HepG2 (cell line): ENCODE measurements around the gene CFH. TPM values are rescaled to one million over a fixed set of nuclear protein-coding genes. Genes with fewer than 3 reads are reported as not detected.

Experiments used
- ATAC-seq: fragments of 200-7000 bp; cut with Tn5 transposase; 3 replicates; pipeline ENCODE4 v1.9.1; 2020; ENCODE audit warnings: mild to moderate bottlenecking, moderate library complexity
- BruUV-seq: library from RNA; stranded (reverse); fragments of 400-500 nt; replicated peaks from 2 replicates; lab custom pipeline; 2021; lab: Mats Ljungman, UMichigan
- CTCF ChIA-PET: fragments of 300-600 bp; formaldehyde crosslinking; extraction: SDS; loops from one replicate; lab custom pipeline; 2021; ENCODE audit warnings: low total read pairs, inconsistent platforms, low intra/inter-chr PET ratio; lab: Yijun Ruan, JAX
- POLR2A ChIA-PET: fragments of 350-600 bp; sonication (Branson Sonifier 250); formaldehyde crosslinking; loops from one replicate; lab custom pipeline; 2020; ENCODE audit warnings: antibody characterized with exemption, inconsistent platforms; lab: Yijun Ruan, JAX
- DNase-seq: peaks from one replicate; pipeline ENCODE4 v3.0.0-alpha.2; 2015; ENCODE audit warnings: low spot score
- FAIRE-seq: peaks from 3 replicates; lab custom pipeline; 2011; peaks lifted over from hg19 to GRCh38; lab: Jason Lieb, UNC
- H2AFZ ChIP-seq: one replicate; pipeline ENCODE4 v1.6.1; 2011; ENCODE audit warnings: low read length, inconsistent platforms
- H3K27ac ChIP-seq: fragments of 300-600 bp; 3 replicates; pipeline ENCODE4 v1.8.0; 2011; ENCODE audit warnings: mixed run types, mild to moderate bottlenecking, mixed read lengths, low read length, inconsistent platforms; ENCODE audit not compliant: insufficient read depth; ENCODE audit errors: extremely low read length
- H3K27me3 ChIP-seq, 2 experiments: fragments of 200-600 bp in 1 of 2; 2 replicates in 1 of 2; 3 replicates in 1 of 2; pipeline versions ENCODE4 v1.6.0 to v1.8.0; 2011; ENCODE audit warnings: low read length in 2 of 2, mild to moderate bottlenecking in 2 of 2, moderate library complexity in 2 of 2, inconsistent platforms in 1 of 2; ENCODE audit not compliant: insufficient read depth in 2 of 2, control insufficient read depth in 1 of 2
- H3K36me3 ChIP-seq, 2 experiments: fragments of 200-600 bp in 1 of 2; replicated peaks in 1 of 2; 2 replicates in 1 of 2; 3 replicates in 1 of 2; pipeline versions ENCODE4 v1.5.1 to v1.8.0; 2011; ENCODE audit warnings: low read length in 2 of 2, inconsistent platforms in 1 of 2; ENCODE audit not compliant: insufficient read depth in 2 of 2, control insufficient read depth in 1 of 2
- H3K4me1 ChIP-seq: 2 replicates; pipeline ENCODE4 v1.5.1; 2012; ENCODE audit warnings: low read length, inconsistent platforms; ENCODE audit not compliant: insufficient read depth
- H3K4me2 ChIP-seq: 2 replicates; pipeline ENCODE4 v1.6.0; 2011; ENCODE audit warnings: low read depth, low read length, inconsistent platforms
- H3K4me3 ChIP-seq, 3 experiments: fragments of 200-600 bp in 1 of 3; sonication (generic), shearing (Covaris generic) in 1 of 3; replicated peaks in 1 of 3; 2 replicates each; pipeline ENCODE4 v1.5.1; 2011 to 2016; ENCODE audit warnings: low read length in 3 of 3, inconsistent platforms in 2 of 3, low read depth in 2 of 3, mild to moderate bottlenecking in 2 of 3, control low read depth in 1 of 3, mixed read lengths in 1 of 3; ENCODE audit not compliant: insufficient read depth in 1 of 3
- H3K79me2 ChIP-seq: one replicate; pipeline ENCODE4 v1.6.1; 2011; ENCODE audit warnings: low read length, inconsistent platforms; ENCODE audit not compliant: insufficient read depth
- H3K9ac ChIP-seq: 2 replicates; pipeline ENCODE4 v1.6.0; 2011; ENCODE audit warnings: mild to moderate bottlenecking, low read depth, low read length, inconsistent platforms; ENCODE audit not compliant: insufficient read depth
- H3K9me3 ChIP-seq: 2 replicates; pipeline ENCODE4 v1.5.1; 2012; ENCODE audit warnings: mild to moderate bottlenecking, low read length
- H4K20me1 ChIP-seq: 2 replicates; pipeline ENCODE4 v1.6.0; 2011; ENCODE audit warnings: inconsistent platforms, mild to moderate bottlenecking, low read length, moderate library complexity; ENCODE audit not compliant: insufficient read depth
- NCOA5 ChIP-seq: sonication (generic); formaldehyde crosslinking; IDR thresholded peaks from 2 replicates; pipeline ENCODE4 v1.4.0; 2020; ENCODE audit warnings: missing genetic modification reagents
- SETDB1 ChIP-seq: sonication (generic); formaldehyde crosslinking; IDR thresholded peaks from 2 replicates; pipeline ENCODE4 v1.5.1; 2020; ENCODE audit warnings: missing genetic modification reagents, mild to moderate bottlenecking, borderline replicate concordance
- SNAPC4 ChIP-seq: sonication (generic); formaldehyde crosslinking; IDR thresholded peaks from 2 replicates; pipeline ENCODE4 v1.4.0; 2020; ENCODE audit warnings: mild to moderate bottlenecking, missing genetic modification reagents
- THAP8 ChIP-seq: sonication (generic); formaldehyde crosslinking; IDR thresholded peaks from 2 replicates; pipeline ENCODE4 v1.5.1; 2020; ENCODE audit warnings: missing genetic modification reagents, mild to moderate bottlenecking, borderline replicate concordance
- ZNF275 ChIP-seq: sonication (generic); formaldehyde crosslinking; IDR thresholded peaks from 2 replicates; pipeline ENCODE4 v1.8.0; 2022; ENCODE audit warnings: missing genetic modification reagents, mild to moderate bottlenecking, inconsistent platforms, borderline replicate concordance
- ZNF44 ChIP-seq: sonication (generic); formaldehyde crosslinking; IDR thresholded peaks from 2 replicates; pipeline ENCODE4 v1.5.1; 2020; ENCODE audit warnings: mild to moderate bottlenecking, missing genetic modification reagents
- in situ Hi-C: cut with HindIII; loops from 2 replicates; pipeline ENCODE4 v1.10.0; 2017; ENCODE audit warnings: low pct_unique_long_range_greater_than_20kb; ENCODE audit not compliant: extremely low pct_ligation_motif_present
- intact Hi-C: fragments of 100-400 bp; cut with micrococcal nuclease; formaldehyde crosslinking; loops from one replicate; pipeline ENCODE4 v1.10.0; 2022; ENCODE audit not compliant: unreplicated experiment
- polyA plus RNA-seq, 8 experiments: library from polyadenylated mRNA; depleted of rRNA in 3 of 8; stranded (reverse) in 7 of 8; unstranded in 1 of 8; fragments of >200 nt; fragmentation: Illumina TruSeq in 4 of 8; extraction: Trizol in 4 of 8; gene quantifications; 2 replicates each; pipeline versions ENCODE4 v1.2.1 to v1.2.3, GENCODE V29; 2011 to 2016; ENCODE audit warnings: low read depth in 4 of 8, missing spikeins in 1 of 8, mixed read lengths in 1 of 8; ENCODE audit not compliant: insufficient read depth in 1 of 8
- total RNA-seq, 5 experiments: library from RNA; depleted of rRNA; stranded (reverse); fragments of >200 nt; fragmentation: Illumina TruSeq; extraction: Trizol; gene quantifications; 2 replicates each; pipeline ENCODE4 v1.2.3, GENCODE V29; 2016; ENCODE audit warnings: low read depth in 1 of 5
- TF ChIP-seq, protein P1 (sequence below): sonication (generic); formaldehyde crosslinking; IDR thresholded peaks from one replicate; pipeline ENCODE4 v1.5.1; 2020; ENCODE audit warnings: mild to moderate bottlenecking, missing genetic modification reagents; ENCODE audit errors: not compliant biosample characterization

Gene CFH
- total and polyA plus RNA-seq, 2 of the 13 experiments (the other 11 are each of a cell fraction or from before 2014, with no cell fraction given) = not detected

GRCh38 chr1:196734460-196734859, 82.6 kb downstream of the CFH start (continued):
- TF ChIP-seq, protein P1, sequence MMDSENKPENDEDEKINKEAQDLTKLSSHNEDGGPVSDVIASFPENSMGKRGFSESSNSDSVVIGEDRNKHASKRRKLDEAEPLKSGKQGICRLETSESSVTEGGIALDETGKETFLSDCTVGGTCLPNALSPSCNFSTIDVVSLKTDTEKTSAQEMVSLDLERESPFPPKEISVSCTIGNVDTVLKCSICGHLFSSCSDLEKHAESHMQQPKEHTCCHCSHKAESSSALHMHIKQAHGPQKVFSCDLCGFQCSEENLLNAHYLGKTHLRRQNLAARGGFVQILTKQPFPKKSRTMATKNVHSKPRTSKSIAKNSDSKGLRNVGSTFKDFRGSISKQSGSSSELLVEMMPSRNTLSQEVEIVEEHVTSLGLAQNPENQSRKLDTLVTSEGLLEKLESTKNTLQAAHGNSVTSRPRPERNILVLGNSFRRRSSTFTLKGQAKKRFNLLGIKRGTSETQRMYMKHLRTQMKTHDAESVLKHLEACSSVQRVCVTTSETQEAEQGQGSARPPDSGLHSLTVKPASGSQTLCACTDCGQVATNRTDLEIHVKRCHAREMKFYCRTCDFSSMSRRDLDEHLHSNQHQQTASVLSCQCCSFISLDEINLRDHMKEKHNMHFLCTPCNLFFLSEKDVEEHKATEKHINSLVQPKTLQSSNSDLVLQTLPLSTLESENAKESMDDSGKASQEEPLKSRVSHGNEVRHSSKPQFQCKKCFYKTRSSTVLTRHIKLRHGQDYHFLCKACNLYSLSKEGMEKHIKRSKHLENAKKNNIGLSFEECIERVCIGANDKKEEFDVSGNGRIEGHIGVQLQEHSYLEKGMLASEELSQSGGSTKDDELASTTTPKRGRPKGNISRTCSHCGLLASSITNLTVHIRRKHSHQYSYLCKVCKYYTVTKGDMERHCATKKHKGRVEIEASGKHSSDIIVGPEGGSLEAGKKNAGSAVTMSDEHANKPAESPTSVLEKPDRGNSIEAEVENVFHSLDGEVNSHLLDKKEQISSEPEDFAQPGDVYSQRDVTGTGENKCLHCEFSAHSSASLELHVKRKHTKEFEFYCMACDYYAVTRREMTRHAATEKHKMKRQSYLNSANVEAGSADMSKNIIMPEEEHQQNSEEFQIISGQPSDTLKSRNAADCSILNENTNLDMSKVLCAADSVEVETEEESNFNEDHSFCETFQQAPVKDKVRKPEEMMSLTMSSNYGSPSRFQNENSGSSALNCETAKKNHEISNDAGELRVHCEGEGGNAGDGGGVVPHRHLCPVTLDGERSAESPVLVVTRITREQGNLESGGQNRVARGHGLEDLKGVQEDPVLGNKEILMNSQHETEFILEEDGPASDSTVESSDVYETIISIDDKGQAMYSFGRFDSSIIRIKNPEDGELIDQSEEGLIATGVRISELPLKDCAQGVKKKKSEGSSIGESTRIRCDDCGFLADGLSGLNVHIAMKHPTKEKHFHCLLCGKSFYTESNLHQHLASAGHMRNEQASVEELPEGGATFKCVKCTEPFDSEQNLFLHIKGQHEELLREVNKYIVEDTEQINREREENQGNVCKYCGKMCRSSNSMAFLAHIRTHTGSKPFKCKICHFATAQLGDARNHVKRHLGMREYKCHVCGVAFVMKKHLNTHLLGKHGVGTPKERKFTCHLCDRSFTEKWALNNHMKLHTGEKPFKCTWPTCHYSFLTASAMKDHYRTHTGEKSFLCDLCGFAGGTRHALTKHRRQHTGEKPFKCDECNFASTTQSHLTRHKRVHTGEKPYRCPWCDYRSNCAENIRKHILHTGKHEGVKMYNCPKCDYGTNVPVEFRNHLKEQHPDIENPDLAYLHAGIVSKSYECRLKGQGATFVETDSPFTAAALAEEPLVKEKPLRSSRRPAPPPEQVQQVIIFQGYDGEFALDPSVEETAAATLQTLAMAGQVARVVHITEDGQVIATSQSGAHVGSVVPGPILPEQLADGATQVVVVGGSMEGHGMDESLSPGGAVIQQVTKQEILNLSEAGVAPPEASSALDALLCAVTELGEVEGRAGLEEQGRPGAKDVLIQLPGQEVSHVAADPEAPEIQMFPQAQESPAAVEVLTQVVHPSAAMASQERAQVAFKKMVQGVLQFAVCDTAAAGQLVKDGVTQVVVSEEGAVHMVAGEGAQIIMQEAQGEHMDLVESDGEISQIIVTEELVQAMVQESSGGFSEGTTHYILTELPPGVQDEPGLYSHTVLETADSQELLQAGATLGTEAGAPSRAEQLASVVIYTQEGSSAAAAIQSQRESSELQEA (CRISPR knock-in tag) = no peak
- no peak for TF ChIP-seq ZNF275 (CRISPR knock-in tag)
- TF ChIP-seq, all 625 proteins: peak for 0

DNA sequence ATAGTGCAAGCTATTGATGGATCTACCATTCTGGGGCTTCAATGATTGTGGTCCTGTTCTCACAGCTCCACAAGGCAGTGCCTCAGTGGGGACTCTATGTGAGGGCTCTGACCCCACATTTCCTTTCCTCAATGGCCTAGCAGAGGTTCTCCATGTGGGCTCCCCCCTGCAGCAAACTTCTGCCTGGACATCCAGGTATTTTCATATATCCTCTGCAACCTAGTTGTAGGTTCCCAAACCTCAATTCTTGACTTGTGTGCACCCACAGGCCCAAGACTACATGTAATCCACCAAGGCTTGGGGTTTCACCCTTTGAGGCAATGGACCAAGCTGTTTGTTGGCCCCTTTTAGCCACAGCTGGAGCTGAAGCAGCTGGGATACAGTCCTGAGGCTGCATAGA, 86.9 kb downstream of the CFH start:
- no peak overlapping the region for H2AFZ ChIP-seq
- H3K27me3 ChIP-seq = no peaks in the 10 kb centered on the region
- CTCF ChIA-PET = no interaction called here
- H3K4me2 ChIP-seq = no peak overlapping the region
- H3K36me3 ChIP-seq = no peaks in the 10 kb centered on the region
- H3K4me1 ChIP-seq = no peaks in the 10 kb centered on the region
- H3K9me3 ChIP-seq = peaks cover 26% of the 10 kb centered on the region
- no TSS peak for BruUV-seq
- H4K20me1 ChIP-seq = no peaks in the 10 kb centered on the region
- no peak overlapping the region for H3K27ac ChIP-seq
- DNase-seq (no peak), ATAC-seq (no peak), FAIRE-seq (no peak)
- H3K9ac ChIP-seq = no peak overlapping the region
- in situ Hi-C loops (loop anchor here (25.0 kb wide), 2 partner anchors 324 to 624 kb away; partner anchors contain the start of gene F13B), intact Hi-C loops (no loop called here)
- no peak overlapping the region for H3K4me3 ChIP-seq
- POLR2A ChIA-PET = no interaction called here
- no peaks in the 10 kb centered on the region for H3K79me2 ChIP-seq
- no peak for TF ChIP-seq THAP8 (CRISPR knock-in tag)
- no peak for TF ChIP-seq ZNF44 (CRISPR knock-in tag)
- no peak for TF ChIP-seq SNAPC4 (CRISPR knock-in tag)
- TF ChIP-seq SETDB1 (CRISPR knock-in tag) = no peak
- no peak for TF ChIP-seq NCOA5 (CRISPR knock-in tag)
